Hematopoietic multipotent progenitor cell treated with erythropoietin and hydrocortisone succinate and interleukin-3 and kit ligand, for 15 days (in vitro differentiated cells): ENCODE measurements around the gene DTNBP1.

Experiments used
- DNase-seq: peaks from one replicate; pipeline ENCODE4 v3.0.0-alpha.2; 2015; ENCODE audit warnings: low spot score

Gene DTNBP1

DNA sequence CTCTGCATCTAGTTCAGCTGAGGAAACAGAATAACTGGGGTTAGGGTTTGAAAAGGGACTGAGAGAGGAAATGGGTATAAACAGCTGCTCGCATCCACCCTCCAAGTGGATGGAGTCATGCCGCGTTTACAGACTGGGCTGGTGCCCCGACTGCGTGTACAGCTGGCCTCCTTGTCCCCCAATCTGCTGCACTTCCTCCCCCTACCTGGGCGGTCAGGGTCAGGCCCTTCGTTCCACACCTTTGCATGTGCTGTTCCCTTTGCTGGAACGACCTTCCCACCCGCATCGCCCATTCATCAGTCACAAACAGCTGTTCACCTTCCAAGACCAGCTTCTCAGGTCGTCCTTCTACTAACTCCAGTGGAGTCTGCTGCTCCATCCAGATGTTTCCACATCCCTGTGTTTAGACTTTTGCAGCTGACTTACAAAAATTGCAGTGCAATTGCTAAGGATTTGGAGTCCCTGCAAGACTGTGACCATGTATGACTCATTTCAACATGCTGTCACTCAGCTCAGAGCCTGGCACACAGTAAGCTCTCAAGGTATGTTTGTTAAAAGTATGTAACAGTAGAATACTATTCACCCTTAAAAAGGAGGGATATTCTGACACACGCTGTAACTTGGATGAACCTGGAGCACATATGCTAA, 129.3 kb downstream of the DTNBP1 start:
- DNase-seq = no peak

DNA sequence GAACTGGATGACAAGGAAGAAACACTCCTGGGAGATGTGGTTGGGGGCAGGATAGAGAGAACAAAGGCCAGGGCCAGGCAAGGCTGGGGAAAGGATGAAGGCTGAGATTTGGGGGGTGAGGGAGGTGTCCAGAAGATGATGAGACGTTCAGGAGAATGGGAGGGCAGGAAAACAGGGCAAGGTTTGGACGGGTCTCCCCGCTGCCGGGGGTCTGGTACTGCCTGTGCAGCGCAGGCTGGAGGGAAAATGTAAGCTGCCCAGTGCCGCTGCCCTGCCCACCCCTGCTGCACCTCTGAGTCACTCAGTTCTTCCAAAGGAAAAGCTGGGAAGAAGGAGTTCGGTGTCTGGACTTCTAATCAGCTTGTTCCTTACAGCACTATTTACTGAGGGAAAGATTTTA, 130.9 kb downstream of the DTNBP1 start:
- DNase-seq = no peak

DNA sequence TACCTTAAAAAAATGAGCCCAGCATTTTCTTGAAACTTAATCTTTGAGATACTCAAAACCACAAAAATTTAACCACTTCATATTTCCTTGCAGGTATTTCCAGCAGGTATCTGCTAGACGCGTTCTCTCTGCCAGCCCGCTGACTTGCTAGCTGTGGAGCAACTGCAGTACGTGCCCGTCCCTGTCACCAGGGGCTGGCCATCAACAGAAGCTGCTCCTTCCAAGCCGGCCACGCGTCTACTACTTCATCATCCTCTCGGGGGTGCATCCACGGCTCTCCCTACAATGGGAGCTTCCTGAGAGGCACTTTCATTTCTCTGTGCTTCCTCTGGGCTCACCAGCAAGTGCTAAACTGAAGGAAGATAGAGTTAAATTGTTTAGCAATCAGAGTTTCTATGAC, 132.4 kb downstream of the DTNBP1 start:
- no peak for DNase-seq

DNA sequence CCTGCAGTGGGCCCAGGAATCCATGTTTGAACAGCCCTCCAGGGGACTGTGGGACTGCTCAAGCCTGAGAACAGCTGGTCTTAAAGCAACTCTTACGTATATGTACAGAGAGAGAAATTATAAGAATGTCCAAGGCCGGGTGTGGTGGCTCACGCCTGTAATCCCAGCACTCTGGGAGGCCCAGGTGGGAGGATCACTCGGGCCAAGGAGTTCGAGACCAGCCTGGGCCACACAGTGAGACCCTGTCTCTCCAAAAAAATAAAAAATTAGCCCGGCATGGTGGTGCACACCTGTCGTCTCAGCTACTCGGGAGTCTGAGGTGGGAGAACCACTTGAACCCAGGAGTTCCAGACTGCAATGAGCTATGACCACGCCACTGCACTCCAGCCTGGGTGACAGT, 134.0 kb downstream of the DTNBP1 start:
- DNase-seq = no peak

DNA sequence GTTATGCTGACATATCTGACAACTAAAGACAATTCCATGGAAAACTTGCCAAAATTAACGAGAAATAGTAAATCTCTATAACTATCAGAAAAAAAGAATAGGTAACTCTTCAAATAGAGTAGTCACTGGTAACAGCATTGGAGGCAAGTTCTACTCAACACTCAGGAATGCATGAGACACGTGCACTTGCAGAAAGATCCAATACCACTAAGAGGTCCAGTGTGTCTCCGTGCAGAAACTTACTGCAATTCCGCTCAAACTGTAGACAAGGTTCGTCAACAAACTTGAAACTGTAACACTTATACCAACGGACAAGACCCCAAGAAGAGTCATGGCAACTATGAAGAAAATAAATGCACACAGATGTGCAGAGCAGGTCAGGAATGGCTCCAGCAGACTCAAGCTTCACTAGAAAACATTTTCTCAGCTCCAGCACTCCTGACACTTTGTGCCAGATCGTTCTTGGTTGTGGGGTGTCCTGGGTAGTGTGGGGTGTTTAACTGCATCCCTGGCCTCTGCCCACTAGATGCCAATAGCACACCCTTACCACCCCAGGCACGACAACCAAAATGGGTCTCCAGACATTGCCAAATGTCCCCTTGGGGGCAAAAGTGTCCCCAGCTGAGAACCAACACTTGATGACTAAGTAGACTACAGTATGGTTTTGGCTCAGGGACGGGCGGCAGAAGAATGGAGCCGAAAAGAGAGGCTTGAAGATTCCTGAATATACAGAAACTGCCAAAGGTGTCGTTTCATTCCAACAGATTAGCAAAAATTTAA, 134.8 kb downstream of the DTNBP1 start:
- no peak for DNase-seq

DNA sequence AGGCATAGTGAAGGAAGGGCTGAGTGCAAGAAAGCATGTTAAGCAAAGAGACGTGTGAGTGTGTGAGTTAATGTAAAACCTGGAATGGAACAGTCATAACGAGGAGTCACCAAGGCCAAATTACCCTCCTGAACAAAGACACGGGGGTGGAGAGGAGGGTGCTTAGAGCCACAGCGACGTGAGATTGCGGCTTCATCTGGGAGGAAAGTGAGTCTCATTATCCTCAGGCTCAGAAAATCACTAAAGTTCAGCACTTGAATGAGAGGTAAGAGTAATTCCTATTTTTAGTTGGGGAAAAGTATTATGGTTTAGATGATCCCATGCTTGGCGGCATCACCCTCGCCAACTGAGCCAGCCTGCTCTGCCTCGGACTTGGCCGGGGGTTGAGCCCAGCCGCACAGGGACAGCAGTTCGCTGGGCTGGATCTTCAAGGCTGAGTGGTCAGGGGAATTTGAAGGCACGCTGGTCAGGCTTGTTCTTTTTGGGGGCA, 136.6 kb downstream of the DTNBP1 start:
- DNase-seq = no peak

DNA sequence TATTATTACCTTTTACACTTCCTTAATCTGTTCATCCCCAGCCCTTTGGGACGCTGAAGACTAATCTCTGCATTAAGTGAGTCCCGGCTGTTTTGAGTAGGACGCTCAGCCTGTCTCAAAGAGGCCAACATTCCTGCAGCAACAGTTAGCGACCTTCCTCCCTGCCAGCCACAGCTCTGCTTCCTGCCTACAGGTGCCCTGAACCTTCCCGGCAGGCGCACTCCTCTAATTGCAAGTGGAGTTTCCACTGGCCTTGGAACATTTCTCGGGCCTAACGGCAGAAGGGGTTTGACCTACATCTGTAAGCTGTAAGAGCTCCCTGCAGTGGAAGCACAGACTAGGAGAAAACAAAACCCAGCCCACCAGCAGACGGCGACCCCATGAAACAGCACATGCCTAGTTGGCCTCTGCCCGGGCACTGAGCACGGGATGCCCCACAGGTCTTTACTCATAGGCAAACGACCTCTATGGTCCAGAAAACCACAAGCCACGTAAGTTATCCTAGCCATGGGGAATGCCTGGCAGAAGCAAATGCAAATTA, 137.9 kb downstream of the DTNBP1 start:
- DNase-seq = no peak

DNA sequence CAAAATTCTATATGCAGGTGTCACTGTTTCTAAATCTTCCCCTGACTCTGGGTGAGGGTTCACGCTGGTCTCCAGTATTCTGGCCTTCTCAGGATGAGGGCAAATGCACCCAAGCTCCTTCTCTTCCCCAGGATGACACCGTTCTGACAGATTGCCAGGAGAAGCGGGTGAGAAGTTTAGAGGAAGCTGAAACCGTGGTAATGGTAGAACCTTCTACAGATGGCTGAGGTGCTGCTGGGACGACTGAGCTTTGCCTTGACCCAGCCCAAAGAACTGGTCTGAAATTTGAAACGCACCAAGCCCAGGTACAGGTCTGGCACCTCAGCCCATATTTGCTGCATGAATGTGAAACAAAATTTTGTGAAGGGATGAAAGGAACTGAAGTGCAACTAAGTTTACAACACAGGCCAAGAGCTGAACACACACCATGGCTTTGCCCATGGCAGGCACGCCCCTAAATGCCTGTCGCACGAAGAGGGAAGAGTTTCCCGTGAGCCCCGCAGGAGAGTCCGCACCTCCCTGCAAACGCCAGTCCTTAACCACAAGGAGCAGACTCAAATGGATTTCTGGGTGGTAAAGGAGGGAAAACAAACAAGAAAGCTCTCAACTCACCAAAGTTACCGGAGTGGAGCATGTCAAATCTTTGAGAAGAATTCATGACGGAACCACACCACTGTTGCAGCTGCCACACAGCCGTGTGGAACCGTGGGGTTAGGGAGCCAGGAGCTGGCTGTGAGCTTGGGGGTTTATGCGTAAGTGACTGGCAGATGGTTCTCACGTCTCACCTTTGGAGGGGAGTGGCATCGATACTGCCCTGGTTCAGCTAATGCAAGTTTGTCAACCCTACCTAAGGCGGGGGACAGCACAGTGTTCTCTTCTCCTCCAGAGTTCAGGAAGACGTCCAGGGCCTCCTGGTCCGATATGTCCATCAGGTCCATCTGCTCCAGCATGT, 138.9 kb downstream of the DTNBP1 start:
- DNase-seq = no peak

DNA sequence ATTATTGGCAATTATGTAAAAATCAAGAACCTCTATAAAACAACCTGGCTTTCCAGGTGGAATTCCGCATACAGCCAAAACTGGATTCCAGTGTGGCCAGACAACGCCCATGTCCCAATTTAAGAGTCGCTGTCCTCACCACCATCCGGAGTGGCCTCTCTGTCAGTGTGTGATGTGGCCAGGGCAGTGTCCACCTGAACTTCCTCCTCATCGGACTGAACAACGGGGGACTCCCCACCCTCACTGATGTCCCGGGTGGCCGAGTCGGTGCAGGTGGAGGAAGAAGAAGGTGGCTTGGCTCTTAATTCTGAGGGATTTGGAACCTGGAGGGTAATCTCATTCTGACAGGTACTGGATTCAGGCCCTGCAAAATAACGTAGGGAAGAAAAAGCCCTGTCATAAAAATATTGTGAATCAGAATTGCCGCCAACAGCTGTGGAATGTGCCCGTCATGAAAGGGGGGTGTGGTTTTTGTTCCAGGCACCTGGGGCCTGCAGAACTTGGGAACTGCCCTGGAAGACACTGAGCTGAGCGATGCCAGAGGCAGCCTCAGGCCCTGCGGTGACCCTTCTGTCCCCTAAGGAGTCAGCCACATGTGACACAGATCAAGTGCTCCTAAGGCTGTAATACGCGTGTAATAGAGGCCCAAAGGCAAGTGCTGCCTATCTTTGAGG, 139.8 kb downstream of the DTNBP1 start:
- no peak for DNase-seq

DNA sequence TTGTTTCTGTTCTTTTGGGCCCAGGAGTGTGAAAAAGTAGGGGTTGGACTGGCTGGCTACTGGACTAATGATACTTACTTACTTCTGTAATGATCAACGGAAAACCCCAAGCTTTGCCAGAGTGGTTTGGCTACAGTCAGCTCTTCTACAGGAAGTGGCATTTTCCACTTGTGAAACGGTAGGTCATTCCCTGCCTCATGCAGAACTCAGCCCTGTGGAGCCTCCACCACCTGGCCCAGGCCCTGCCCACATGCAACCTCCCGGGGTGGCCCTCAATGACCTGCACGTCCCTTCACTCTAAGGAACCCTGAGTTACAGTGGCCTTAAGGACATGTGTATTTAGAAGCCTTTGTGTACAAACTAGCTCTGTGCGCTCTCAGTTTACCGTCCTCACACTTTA, 140.4 kb downstream of the DTNBP1 start:
- no peak for DNase-seq

DNA sequence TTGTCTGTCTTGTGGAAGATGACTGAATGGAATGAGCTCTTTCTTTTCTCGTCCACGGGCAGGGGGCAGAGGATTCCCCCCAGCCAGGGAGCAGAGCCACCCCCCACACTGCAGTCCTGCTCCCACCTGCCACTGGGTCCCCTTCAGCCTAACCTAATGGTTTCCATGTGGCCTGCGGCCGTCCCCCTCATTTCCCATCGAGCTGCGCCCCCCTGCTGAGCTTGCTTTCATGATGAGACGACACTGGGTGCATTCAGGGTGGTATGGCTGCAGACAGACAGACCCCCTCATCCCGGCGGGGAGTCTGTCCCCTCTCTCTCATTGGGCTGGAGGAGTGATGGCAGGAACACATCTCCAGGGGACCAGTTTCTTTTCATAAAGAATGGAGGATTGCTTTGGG, 140.8 kb downstream of the DTNBP1 start:
- DNase-seq = no peak

DNA sequence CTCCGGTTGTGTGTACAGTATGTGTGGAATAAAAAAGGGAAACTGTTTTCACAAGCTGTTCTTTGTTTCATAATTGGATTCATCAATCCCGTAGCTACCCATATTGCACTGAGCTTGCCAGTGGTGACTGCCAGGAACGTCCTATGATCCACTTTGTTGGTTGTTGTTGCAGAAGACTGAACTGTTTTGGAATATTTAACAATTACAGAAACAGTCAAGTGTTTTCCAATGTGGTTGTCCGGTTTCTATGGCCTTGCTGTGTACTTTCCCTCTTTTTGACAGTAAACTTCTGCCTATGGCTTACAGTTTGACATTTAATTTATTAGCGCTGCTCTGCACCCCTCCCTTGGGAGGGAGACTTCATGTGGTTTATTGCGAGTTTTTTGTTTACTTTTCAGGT, 141.2 kb downstream of the DTNBP1 start:
- DNase-seq = no peak

DNA sequence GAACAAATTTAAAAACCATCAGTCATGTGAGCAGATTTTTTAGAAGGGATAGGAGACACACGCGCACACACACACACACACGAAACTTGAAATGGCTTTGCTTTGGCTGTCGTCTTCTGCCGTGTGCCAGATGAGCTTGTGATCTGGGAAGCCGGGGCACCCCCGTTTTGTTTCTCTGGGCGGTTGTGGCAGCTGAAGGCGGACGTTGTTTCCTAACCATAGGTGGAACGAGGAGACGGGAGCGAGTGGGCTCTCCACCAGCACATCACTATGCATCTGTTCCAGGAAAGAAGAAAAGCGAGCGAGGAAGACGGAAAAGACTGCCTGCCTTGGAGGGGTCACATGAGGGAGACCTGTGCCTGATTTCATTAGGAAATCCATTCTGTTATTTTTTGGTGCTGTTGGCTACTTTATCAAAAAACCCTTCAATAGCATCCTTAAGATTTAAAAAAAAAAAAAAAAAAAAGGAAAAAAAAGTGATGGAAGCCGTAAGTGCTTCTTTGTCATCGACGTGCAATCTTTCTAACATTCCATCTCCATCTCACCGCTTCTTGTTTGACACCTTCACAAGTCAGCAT, 142.1 kb downstream of the DTNBP1 start:
- no peak for DNase-seq

DNA sequence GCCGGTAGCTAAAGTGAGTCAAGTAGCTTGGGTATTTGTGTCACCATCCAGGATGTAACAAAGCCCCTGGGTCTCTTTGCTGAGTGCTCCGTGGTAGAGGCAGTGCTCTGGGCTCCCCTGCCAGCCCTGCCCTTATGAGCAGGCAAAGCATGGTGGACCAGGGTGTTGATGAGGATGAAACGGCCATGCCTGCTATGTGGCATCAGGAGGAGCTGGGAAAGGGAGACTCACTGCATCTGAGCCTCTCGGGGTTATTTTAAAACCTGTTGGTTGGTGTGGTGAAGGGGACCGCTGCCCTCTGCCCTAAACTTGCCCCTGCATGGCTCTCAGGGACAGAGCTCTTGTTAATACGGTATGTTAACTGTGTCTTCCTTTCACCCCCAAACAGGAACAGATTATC, 143.1 kb downstream of the DTNBP1 start:
- no peak for DNase-seq

DNA sequence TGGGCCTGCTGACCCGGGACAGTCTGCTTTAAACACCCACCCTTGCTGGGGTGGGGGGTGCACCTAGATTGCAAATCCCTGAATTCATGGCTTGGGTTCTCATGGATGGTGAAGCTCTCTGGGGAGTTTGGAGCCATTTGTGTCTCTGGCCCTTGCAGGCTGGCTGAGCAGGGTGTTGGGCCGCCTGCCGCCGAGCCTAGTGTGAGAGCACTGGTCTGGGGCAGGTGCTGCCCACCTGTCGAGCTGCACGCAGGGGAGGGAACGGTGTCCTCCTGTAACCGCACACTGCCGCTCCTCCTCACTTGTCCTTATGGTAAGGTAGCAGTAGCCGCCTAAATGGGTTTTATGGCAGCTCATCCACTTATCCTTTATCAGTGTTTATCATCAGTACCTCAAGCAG, 143.9 kb downstream of the DTNBP1 start:
- DNase-seq = no peak

DNA sequence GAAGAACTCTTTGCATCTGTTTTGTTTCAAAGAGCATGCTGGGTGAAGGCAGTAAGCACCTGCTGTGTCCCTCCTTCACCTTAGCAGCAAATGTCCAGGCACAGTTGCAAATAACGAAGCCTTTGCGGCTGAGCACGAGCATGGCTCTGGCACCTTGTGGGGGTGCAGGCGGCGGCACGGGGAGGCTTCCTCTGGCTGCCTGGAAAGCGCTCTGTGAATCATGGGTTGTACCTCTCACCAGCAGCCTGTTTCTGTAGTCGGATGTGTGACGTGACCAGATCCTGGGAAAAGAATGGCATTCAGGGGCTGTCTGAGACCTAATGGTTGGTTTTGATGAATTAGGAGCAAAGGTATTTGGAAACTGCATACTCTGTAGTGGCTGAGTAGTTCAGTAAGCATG, 144.8 kb downstream of the DTNBP1 start:
- no peak for DNase-seq

DNA sequence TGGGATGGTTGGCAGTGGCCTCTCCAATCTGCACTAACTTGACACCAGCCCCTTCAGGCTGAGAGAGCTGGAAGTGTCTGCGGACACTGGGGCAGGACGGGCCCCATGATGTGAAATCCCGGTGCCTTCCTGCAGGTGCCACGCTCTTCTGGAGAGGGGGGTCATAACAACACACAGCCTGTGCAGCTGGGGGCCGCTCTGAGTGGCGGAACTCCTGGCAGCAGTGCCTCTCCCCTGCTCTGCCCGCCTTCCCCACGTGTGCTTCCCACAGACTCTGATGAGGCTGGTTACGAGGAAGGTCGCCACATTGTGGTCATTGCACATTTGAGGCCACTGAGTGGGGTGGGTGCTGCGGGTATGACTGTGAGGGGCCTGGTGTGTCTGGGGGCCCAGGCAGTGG, 145.2 kb downstream of the DTNBP1 start:
- no peak for DNase-seq

DNA sequence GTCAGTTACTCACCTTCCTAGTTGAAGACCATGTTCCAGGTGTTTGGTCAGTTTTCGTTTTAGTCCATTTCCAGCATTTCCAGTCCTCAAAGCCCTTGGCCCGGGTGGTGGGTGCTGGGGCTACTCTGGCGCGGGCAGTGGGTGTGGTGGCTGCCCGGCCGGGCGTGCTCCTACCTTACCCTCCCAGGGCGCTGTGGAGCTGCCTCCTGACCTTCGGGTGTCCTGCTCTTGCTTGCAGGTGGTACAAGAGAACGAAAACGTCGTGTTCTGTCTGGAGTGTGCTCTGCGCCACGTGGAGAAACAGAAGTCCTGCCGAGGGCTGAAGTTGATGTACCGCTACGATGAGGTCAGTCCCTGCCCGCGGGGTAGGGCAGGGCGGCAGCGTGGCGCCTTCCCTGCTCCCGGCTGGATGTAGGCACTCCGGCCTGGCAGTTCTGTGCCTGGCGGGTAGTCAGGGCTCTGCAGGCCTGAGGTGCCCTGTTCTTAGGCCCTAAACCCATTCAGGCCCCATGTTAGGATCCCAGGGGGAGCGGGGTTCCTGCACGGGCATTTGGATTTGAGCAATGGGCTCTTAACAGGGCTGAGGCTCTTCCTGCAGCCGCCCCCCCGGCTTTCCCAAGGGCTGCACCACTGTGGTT, 145.8 kb downstream of the DTNBP1 start:
- DNase-seq = no peak

DNA sequence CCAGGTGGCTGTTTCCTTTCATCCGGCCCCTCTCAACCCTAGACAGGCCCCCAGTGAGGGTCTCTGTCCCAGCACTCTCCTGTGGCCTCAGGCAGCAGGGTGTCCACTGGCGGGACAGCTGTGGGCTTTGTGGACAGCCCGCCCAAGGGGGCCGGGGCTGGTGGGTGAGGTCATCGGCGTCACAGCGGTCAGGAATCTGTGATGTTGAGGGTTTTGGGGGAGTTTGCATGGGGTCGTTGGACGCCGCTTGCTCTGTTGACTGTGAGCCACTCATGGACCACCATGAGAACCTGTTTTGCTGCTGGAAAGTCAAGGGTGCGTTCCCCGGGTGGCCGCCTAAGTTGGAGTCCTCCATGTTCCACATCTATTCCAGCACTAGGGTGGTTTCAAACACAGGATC, 146.4 kb downstream of the DTNBP1 start:
- no peak for DNase-seq

DNA sequence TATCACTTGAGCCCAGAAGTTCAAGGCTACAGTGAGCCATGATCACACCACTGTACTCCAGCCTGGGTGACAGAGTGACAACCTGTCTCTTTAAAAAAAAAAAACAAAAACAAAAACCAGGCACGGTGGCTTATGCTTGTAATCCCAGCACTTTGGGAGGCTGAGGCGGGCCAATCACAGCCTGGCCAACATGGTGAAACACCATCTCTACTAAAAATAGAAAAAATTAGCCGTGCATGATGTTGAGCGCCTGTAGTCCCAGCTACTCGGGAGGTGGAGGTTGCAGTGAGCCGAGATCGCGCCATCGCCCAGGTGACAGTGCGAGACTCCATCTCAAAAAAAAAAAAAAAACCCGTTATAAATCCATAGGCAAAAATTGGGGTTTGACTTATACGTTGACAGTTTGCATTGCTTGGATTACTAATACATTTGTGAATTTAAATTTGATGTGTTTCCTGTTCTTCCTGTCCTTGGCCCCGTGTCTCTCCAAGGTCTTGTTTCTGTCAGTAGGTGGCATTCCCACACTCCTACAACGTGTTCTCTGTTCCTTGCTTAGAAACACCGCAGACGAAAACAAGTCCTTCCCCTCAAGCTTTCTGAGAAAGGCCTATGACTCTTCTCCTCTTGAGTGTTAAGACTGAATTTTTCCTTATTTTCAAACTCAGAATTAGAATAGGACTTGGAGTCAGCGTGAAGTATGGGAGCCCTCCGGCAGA, 147.0 kb downstream of the DTNBP1 start:
- DNase-seq = no peak
